ENCODE data around the gene ZNF714.
"Not testable (repeated sequence)": the region's sequence is repeated elsewhere in the genome, so short reads cannot be mapped to it uniquely, and the experiment has no call there.

ZNF714 gene

DNA sequence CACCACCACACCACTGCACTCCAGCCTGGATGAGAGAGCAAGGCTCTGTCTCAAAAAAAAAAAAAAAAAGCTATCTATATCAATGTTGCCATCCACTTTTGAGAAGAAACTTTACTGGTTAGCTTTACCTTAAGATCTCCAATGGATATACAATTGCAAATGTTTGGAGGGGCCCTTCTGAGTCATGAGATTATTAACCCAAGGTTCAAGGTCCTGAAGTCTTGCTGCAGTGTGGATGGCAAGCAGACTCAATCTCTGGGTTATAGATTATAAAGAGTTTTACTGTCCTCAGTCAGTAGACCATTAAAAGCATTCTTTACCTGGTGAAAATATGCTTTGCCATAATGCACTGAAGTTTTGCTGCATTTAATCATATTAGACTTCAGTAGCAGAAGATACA, 56.1 kb downstream of the ZNF714 start:
- H3K4me3 ChIP-seq (ENCODE audit: low read depth, low read length): no peak overlapping the region
- no peaks in the 10 kb centered on the region for H3K4me1 ChIP-seq
- DNase-seq: no peak
- H3K27me3 ChIP-seq: no peaks in the 10 kb centered on the region
- TF ChIP-seq, protein P1, sequence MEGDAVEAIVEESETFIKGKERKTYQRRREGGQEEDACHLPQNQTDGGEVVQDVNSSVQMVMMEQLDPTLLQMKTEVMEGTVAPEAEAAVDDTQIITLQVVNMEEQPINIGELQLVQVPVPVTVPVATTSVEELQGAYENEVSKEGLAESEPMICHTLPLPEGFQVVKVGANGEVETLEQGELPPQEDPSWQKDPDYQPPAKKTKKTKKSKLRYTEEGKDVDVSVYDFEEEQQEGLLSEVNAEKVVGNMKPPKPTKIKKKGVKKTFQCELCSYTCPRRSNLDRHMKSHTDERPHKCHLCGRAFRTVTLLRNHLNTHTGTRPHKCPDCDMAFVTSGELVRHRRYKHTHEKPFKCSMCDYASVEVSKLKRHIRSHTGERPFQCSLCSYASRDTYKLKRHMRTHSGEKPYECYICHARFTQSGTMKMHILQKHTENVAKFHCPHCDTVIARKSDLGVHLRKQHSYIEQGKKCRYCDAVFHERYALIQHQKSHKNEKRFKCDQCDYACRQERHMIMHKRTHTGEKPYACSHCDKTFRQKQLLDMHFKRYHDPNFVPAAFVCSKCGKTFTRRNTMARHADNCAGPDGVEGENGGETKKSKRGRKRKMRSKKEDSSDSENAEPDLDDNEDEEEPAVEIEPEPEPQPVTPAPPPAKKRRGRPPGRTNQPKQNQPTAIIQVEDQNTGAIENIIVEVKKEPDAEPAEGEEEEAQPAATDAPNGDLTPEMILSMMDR (IDR thresholded peaks at IDR 0.05; ENCODE audit: low read depth, low read length): no peak
- H3K9me3 ChIP-seq: no peaks in the 10 kb centered on the region
- H3K36me3 ChIP-seq: no peaks in the 10 kb centered on the region

DNA sequence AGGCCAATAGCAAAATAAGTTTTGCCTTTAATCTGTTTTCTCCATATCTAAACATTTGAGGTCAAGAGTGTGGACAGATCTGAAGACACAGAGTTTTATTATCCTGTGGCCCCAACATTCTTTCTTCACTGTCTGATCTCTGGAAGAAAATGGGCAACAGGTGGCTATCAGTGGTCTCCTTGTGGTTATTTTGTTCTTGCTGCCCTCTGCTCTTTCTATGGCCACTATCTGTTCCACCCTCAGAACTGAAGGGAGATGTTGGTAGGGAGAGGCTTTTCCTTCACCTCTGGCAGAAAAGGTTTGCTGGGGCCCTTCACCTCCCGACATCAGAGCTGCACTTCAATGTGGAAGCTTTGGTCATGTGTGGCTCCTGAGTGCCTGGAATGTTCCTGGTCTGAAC, 59.0 kb downstream of the ZNF714 start:
- not testable (repeated sequence) for DNase-seq; H3K36me3 ChIP-seq; H3K4me1 ChIP-seq; H3K9me3 ChIP-seq; H3K4me3 ChIP-seq (ENCODE audit: low read depth, low read length); H3K27me3 ChIP-seq

DNA sequence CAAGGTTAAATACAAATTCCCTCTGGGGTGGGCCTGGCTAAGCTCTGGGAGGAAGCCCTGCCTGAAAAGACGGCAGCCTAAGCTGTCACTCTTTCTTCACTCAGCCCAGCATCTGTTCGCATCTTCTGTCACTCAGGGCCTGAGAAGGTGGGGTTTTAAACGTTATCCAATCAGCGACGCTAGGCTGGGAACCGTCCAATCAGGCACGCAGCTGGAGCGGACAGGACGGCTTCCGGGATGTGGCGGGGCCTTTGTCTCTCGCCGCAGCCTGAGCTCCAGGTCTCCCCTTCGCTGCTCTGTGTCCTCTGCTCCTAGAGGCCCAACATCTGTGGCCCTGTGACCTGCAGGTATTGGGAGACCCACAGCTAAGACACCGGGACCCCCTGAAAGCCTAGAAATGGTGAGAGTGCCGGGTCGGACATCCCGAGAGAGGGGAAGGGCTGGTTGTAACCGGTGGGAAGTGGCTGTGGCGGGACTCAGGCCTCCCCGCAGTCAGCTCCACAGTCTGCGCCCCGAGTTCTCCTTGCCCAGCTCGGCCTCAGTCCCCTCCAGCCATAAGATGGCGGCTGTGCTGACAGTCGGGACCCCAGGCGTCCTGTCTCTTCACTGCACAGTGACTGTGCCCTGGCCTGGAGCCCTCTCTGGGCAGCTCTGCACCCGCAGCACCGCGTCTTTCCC, 59.9 kb downstream of the ZNF714 start, which contains the start of gene ZNF431:
Gene ZNF431, plus strand, starts transcription at position 254 of the 678 bp plus-strand sequence. Its CDS starts 144 bp downstream, at position 398.
- DNase-seq: peak; percentile 92
- TF ChIP-seq, protein P1 (IDR thresholded peaks at IDR 0.05; ENCODE audit: low read depth, low read length): no peak

DNA sequence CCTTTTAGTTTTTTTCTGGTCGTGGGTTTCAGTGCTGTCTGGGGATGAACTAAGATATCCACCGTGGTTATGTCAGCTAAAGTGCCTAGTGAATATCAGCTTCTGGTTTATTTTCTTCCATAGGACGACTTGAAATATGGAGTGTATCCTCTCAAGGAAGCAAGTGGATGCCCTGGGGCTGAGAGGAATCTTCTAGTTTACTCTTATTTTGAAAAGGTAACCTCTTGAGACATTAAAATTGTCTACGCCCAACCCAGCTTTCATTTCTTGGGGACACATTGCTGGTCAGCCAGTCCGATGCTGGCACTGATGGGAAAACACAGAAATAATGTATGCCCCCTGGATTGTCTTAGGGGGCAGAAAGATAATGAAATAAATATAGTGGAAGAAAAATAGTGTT, 61.4 kb downstream of the ZNF714 start:
- Histone ChIP-seq H3K4me1 (no peaks in the 10 kb centered on the region), H3K27me3 (no peaks in the 10 kb centered on the region), H3K9me3 (no peaks in the 10 kb centered on the region), H3K36me3 (peaks cover 30% of the 10 kb centered on the region), H3K4me3 (ENCODE audit: low read depth, low read length) (no peak overlapping the region)
- DNase-seq: no peak
- TF ChIP-seq, protein P1 (IDR thresholded peaks at IDR 0.05; ENCODE audit: low read depth, low read length): no peak

More for the DNA sequence above, 59.9 kb downstream of the ZNF714 start, which contains the start of gene ZNF431:
- Histone ChIP-seq H3K9me3 (no peaks in the 10 kb centered on the region), H3K4me3 (ENCODE audit: low read depth, low read length) (peak within 1 kb of the TSS; percentile 88), H3K27me3 (no peaks in the 10 kb centered on the region), H3K4me1 (no peaks in the 10 kb centered on the region), H3K36me3 (peaks cover 15% of the 10 kb centered on the region)

GRCh38 chr19:21143854-21144253, 61.9 kb downstream of the ZNF714 start:
- TF ChIP-seq, protein P1 (IDR thresholded peaks at IDR 0.05; ENCODE audit: low read depth, low read length): no peak
- no peaks in the 10 kb centered on the region for H3K27me3 ChIP-seq
- peaks cover 32% of the 10 kb centered on the region for H3K36me3 ChIP-seq
- no peak for DNase-seq
- no peaks in the 10 kb centered on the region for H3K4me1 ChIP-seq
- no peaks in the 10 kb centered on the region for H3K9me3 ChIP-seq
- no peak overlapping the region for H3K4me3 ChIP-seq (ENCODE audit: low read depth, low read length)

- H3K27me3 ChIP-seq: no peaks in the 10 kb centered on the region
- peaks cover 57% of the 10 kb centered on the region for H3K36me3 ChIP-seq
- no peaks in the 10 kb centered on the region for H3K4me1 ChIP-seq
- no peak for DNase-seq
- H3K9me3 ChIP-seq: no peaks in the 10 kb centered on the region
- TF ChIP-seq, protein P1 (IDR thresholded peaks at IDR 0.05; ENCODE audit: low read depth, low read length): no peak
- no peak overlapping the region for H3K4me3 ChIP-seq (ENCODE audit: low read depth, low read length)
Observed at GRCh38 chr19:21147540-21147939, 65.5 kb downstream of the ZNF714 start.
